ENCODE results near the gene PKDCC.

- TF ChIP-seq CTCF (IDR thresholded peaks at IDR 0.05) (no peak), POLR2A (IDR thresholded peaks at IDR 0.05) (no peak)
Measured at GRCh38 chr2:42025151-42025582, 22.7 kb upstream of the PKDCC start.
